Panc1 (cell line): ENCODE measurements around the gene ZKSCAN1.

Source experiments
- CTCF ChIP-seq: fragments of 450-650 bp; IDR thresholded peaks from 2 replicates; pipeline ENCODE4 v1.5.1; 2017; ENCODE audit warnings: mild to moderate bottlenecking
- POLR2AphosphoS5 ChIP-seq: IDR thresholded peaks from 2 replicates; pipeline ENCODE4 v1.6.1; 2012; ENCODE audit warnings: mild to moderate bottlenecking, low read depth, low read length, moderate library complexity
- REST ChIP-seq, 2 experiments: IDR thresholded peaks; 2 replicates each; pipeline ENCODE4 v1.6.1; 2011 to 2012; ENCODE audit warnings: low read depth in 2 of 2, control low read depth in 1 of 2, low read length in 1 of 2, mild to moderate bottlenecking in 1 of 2, moderate library complexity in 1 of 2; ENCODE audit not compliant: insufficient read depth in 1 of 2
- TCF7L2 ChIP-seq: IDR thresholded peaks from 2 replicates; pipeline ENCODE4 v1.6.1; 2011; ENCODE audit warnings: mild to moderate bottlenecking, low read depth, low read length, inconsistent platforms

- TF ChIP-seq CTCF = no peak
- no peak for TF ChIP-seq REST (IDR thresholded peaks at IDR 0.05; ENCODE audit: insufficient read depth in 1 of 2, low read depth in 2 of 2, low read length in 1 of 2)
- no peak for TF ChIP-seq POLR2AphosphoS5
- TF ChIP-seq TCF7L2 = no peak
Measured at GRCh38 chr7:100090527-100091410, 75.4 kb downstream of the ZKSCAN1 start.
